Femur (tissue), 1 donor: ENCODE results near the gene GARIN5B.

ENCODE experiments used
- DNase-seq: peaks from one replicate; pipeline ENCODE4 v3.0.0-alpha.2; 2017

GARIN5B gene

GRCh38 chr19:55368701-55369563 is 5.9 kb upstream of the GARIN5B start:
- no peak for DNase-seq

DNA sequence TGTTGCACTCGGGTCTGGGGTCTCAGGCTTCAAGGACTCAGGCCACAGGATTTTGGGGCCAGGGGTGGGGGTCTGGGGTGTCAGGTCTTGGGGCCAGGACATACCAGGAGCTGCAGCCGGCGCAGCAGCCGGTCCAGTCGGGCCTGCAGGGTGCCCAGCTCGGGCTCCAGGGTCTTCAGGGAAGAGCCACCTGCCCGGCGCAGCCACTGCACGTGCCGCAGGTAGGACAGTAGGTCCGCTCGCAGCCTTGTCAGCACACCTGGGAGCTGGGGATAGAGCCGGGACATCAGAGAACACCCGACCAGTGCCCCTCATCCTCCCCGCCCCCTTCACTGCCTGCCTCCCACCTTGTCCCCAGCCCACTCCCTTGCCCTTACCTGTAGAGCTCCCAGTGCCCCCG is 5.0 kb upstream of the GARIN5B start:
- no peak for DNase-seq

- no peak for DNase-seq
These were observed 3.7 kb upstream of the GARIN5B start for GRCh38 chr19:55366790-55367189.

DNA sequence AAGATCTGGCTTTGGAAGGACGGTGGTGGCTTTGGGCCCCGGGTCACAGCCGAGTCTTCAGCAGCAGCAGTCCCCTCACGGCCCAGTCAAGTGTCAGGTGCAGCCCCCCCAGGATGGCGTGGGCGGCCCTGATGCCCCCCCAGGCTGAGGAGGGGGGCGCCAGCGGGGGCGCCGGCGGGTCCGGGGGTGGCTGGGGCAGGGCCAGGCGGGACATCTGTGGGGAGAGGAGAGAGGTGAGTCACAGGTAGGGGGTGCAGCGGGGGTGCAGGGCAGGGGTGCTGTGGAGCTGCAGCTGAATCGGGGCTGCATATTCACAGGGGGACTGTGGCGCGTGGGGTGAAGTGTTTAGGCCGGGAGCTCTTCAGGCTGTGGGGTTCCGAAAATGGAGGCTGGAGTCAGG is 2.9 kb upstream of the GARIN5B start:
- no peak for DNase-seq

- DNase-seq: no peak
These were observed 2.2 kb upstream of the GARIN5B start for GRCh38 chr19:55365245-55365644.

GRCh38 chr19:55362174-55362989 is 678 bp downstream of the GARIN5B start:
- no peak for DNase-seq

- no peak for DNase-seq
These were observed 2.2 kb downstream of the GARIN5B start for GRCh38 chr19:55360902-55361301.

- no peak for DNase-seq
These were observed 3.8 kb downstream of the GARIN5B start for GRCh38 chr19:55358943-55359908.

DNA sequence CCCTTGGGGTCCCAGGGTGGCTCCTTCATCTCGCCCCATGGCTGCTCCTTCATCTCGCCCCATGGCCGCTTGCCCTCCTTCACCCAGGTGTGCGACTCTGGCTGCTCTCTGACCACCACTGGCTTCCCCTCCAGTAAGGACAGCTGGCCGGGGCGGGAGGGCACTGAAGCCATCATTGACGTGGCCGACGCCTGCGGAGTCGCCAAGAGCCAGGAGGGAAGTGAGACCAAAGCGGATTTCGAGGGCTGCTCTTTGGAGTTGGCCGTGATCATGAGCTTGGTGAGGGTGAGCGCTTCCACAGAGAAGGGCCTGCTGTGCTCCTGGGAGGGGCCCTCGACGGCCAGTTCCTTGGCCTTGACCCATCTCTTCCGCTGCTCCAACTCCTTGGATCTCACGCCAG is 4.6 kb downstream of the GARIN5B start:
- DNase-seq: no peak

GRCh38 chr19:55355213-55355821 is 7.7 kb downstream of the GARIN5B start:
- DNase-seq: no peak

DNA sequence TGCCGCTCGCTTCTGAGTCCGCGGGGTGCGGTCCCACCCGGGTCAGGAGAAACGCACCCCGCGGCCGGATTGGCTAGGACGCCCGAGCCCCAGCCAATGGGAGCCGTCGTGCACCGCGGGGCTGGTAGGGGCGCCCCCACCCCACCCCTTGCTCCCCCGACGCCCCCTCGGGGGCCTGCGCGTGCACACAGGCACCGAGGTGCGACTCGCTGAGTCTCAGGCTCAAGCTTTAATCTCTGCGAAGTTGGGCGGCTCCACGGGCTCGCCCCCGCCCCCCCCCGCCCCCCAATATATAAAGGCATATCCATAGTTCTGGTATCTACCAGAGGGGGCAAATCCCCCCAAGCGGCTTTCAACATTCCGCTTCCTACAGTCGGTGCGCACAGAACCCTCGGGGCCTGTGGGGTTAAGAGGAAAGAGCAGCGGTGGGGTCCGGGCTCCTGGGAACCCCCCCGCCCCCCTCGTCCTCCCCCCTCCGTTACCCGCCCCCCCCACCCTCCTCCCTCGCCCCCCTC is 8.3 kb downstream of the GARIN5B start, which contains the start of gene COX6B2:
TSS of gene COX6B2 (minus strand) at position 22 of the 515 bp plus-strand sequence. CDS start 198 bp downstream, outside the sequence.
- DNase-seq: no peak

GRCh38 chr19:55353803-55354697 is 9.0 kb downstream of the GARIN5B start:
- DNase-seq: peak; percentile 73

- DNase-seq: peak; percentile 14
These were observed 9.7 kb downstream of the GARIN5B start for GRCh38 chr19:55353356-55353802.

DNA sequence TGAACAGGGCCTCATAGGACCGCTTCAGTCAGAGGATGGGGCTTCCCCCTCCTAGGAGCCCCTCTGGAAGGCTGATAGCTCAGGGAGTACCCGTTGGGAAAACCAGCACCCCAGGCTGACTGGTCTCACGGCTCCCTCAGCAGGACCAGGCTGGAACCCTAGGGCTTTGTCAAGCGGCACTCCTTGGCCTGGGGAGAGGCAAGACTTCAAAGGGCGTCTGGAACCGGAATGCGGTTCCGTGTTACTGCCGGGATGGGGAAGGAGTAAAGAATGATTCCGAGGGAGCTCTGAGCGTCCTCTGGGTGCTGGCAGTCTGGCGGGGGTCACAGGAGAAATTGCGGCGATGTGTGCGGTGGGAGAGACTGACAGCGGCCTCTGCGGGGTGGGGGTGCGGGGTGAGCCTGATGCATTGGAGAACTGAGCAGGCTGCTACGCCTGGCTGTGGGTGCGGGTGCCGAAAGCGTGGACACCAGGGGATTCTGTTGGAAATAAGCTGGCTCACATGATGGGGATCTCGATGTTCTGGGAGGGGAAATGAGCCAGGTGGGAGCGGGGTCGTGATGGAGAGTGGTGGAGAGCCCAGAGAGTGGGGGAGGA is 10.4 kb downstream of the GARIN5B start:
- DNase-seq: peak; percentile 7

DNA sequence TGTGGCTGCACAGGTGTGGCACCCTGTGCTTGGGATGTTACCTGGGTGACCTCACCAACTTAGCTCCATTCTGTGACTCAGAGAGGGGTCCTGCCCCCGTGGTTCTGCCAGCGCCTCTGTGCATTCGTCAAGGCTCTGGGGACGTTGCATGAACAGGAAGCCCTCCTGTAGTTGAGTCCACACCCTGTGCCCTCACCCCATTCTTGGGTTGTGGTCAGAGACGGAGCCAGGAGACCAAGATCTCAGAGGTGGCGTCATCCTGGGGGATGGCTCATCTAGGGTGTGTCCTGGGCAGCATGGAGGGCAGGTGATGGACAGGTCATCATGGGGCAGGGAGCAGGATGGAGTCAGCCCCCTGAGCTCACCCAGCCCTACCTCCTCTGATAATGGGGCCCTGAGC is 11.0 kb downstream of the GARIN5B start:
- no peak for DNase-seq

DNA sequence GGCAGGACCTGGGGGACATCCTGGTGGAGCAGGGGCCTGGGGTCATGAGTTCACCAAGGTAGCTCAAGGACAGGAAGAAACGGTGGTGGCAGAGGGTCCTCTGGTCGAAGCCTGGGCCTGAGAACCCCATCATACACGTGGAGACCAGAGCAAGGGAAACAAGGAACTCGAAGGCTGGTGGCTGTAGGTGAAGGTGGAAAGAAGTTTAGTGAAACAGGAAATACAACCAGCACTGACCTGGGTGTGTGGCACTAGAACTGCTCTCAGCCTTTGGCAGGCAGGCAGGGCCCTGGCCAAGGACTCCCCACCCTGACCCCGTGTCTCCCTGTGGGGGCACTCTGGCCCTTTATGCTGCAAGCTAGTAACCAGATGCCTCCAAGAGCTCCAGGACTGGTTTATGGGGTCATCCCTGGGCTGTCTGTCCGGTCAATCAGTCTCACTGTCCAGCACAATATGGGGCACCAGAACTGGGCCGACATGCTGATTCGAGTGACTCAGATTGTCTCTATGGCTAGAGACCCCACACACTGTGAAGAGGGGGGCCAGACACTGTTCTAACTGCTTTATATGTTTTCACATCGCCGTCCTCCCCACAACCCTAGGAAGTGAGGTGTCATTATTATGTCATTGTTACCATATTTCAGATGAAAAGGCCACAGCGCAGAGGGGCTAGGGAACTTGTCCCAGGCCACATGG is 12.3 kb downstream of the GARIN5B start:
- DNase-seq: no peak

DNA sequence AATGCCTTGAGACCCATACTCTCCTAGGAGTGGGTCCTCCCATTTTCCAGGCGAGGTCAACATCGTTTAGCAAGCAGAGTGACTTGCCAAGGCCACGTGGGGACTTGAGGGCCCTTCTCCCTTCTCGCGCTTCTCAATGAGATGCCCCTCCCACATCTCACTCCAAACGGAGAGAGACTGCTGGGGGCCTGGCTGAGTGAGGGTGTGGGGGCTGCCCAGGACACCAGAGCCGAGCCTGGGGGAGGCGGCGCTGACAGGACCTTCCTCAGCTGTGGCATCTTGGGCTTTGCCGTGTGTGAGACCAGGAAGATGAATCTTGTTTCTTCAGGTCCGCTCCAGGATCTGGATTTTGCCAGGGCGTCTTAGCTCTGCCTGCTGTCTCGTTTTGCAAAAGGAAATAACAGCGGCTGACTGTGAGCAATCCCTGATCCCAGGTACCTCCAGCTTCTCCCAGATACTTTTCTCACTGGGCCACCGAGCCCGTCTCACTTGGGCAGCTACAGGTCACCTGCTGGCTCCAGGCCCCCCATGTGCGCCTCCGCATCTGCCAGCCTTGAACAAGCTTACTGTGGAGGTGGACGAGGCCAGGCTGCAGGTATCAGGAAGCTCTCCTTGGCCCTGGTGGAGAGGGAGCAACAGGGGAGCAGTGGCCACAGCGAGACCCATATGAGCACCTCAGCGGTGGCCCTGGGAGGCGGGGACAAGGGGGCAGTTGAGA is 14.6 kb downstream of the GARIN5B start:
- no peak for DNase-seq

DNA sequence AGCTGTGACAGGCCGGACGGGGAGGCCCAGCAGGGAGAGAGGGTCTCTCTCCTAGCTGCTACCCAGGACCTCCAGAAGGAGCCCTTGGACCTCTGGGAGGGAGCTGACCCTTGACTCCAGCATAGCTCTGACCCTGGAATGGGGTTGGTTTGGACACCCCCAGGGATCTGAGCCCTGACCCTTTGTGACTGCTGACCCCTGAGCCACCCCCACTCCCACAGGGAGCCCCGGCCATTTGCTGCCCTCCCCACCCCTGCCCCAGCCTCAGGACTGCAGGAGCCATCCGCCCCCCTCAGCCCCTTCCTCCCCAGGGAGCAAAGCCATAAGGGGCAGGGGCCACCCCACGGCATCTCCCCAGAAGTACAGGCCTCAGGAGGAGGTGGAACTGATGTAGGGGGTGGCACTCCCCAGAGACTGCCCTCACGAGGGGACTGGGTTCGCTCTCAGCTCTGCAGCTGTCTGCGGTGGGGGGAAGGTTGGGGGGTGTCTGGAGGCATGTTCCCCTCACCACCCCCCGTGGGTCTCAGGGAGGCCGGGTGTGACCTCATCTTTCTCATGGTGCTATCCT is 15.5 kb downstream of the GARIN5B start:
- no peak for DNase-seq
